ENCODE data around the gene MINAR2.
A peak's percentile ranks its signal among the peaks of the same experiment; 100 is the strongest.

MINAR2 gene

GRCh38 chr5:129747572-129748407, at the start of gene MINAR2:
TSS of gene MINAR2 (plus strand) at chr5:129748094. CDS start at chr5:129748191, 97 bp downstream.
- DNase-seq (ENCODE audit: low spot score), result no peak

- DNase-seq (ENCODE audit: low spot score), result peak; percentile 3
Measured at GRCh38 chr5:129698661-129699060, 49.2 kb upstream of the MINAR2 start.

GRCh38 chr5:129716235-129716634, 31.7 kb upstream of the MINAR2 start:
- no peak for DNase-seq (ENCODE audit: low spot score)

GRCh38 chr5:129716651-129717050, 31.2 kb upstream of the MINAR2 start:
- DNase-seq (ENCODE audit: low spot score), result no peak

GRCh38 chr5:129717751-129718310, 30.1 kb upstream of the MINAR2 start:
- no peak for DNase-seq (ENCODE audit: low spot score)

GRCh38 chr5:129718471-129719090, 29.3 kb upstream of the MINAR2 start:
- DNase-seq (ENCODE audit: low spot score), result no peak

- DNase-seq (ENCODE audit: low spot score), result no peak
Measured at GRCh38 chr5:129724222-129724621, 23.7 kb upstream of the MINAR2 start.

GRCh38 chr5:129724647-129725046, 23.2 kb upstream of the MINAR2 start:
- no peak for DNase-seq (ENCODE audit: low spot score)

GRCh38 chr5:129739773-129740172, 8.1 kb upstream of the MINAR2 start:
- no peak for DNase-seq (ENCODE audit: low spot score)

GRCh38 chr5:129743541-129744187, 4.2 kb upstream of the MINAR2 start:
- DNase-seq (ENCODE audit: low spot score), result no peak

GRCh38 chr5:129745997-129746396, 1.9 kb upstream of the MINAR2 start:
- DNase-seq (ENCODE audit: low spot score), result no peak

GRCh38 chr5:129746876-129747275, 1.0 kb upstream of the MINAR2 start:
- DNase-seq (ENCODE audit: low spot score), result no peak

GRCh38 chr5:129748913-129749880, 1.3 kb downstream of the MINAR2 start:
- DNase-seq (ENCODE audit: low spot score), result no peak

GRCh38 chr5:129760636-129761325, 12.9 kb downstream of the MINAR2 start:
- no peak for DNase-seq (ENCODE audit: low spot score)

- no peak for DNase-seq (ENCODE audit: low spot score)
Measured at GRCh38 chr5:129763651-129764050, 15.8 kb downstream of the MINAR2 start.

- no peak for DNase-seq (ENCODE audit: low spot score)
Measured at GRCh38 chr5:129766798-129767197, 18.9 kb downstream of the MINAR2 start.

GRCh38 chr5:129767927-129768380, 20.1 kb downstream of the MINAR2 start:
- peak; percentile 91 for DNase-seq (ENCODE audit: low spot score)

GRCh38 chr5:129768735-129769134, 20.8 kb downstream of the MINAR2 start:
- DNase-seq (ENCODE audit: low spot score), result no peak

GRCh38 chr5:129770024-129770820, 22.3 kb downstream of the MINAR2 start:
- DNase-seq (ENCODE audit: low spot score), result no peak

Measured in NAMALWA (cell line).